GM21576 (cell line): ENCODE results near the gene CAVIN1.
"Not testable (repeated sequence)": the region's sequence is repeated elsewhere in the genome, so short reads cannot be mapped to it uniquely, and the experiment has no call there.

Experiments used
- ATAC-seq: cut with Tn5 transposase; IDR thresholded peaks from one replicate; pipeline ENCODE4 v1.9.1; 2021; ENCODE audit warnings: mild to moderate bottlenecking, moderate library complexity; ENCODE audit not compliant: unreplicated experiment

Gene CAVIN1

DNA sequence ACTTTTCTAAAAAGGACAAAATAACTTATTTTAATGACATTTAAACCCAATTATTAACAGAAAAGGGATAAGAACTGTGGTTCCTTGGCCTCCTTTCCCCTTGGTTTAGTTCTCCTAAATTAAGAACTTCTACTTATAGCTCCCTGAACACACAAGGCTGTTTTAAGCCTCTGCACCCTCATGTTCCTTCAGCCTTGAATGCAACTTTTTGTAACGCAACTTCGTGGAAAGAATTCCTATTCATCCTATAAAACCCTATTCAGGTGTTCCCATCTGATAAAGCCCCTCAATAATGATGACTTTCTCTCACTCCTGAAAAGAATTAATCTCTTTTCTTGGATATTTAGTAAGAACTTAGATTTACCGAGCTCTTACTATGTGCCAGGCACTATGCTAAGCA lies 41.2 kb downstream of the CAVIN1 start:
- no peak for ATAC-seq

DNA sequence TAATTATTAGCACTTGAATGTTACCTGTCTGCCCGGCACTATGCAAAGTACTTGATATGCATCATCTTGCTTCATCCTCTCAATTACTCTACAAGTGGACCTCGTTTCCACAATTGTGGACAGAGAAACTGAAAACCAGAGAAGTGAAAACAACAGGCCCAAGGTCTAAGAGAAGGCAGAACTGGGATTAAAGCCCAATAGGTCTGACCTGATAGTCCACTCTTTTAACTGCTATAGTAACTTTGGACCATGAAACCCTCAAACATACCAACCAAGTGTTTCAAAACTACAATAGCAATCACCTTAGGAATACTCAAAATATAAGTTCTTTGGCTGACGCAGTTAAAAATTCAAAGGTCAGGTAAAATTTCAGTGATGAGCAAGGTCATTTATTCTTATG lies 42.1 kb downstream of the CAVIN1 start:
- ATAC-seq: no peak

DNA sequence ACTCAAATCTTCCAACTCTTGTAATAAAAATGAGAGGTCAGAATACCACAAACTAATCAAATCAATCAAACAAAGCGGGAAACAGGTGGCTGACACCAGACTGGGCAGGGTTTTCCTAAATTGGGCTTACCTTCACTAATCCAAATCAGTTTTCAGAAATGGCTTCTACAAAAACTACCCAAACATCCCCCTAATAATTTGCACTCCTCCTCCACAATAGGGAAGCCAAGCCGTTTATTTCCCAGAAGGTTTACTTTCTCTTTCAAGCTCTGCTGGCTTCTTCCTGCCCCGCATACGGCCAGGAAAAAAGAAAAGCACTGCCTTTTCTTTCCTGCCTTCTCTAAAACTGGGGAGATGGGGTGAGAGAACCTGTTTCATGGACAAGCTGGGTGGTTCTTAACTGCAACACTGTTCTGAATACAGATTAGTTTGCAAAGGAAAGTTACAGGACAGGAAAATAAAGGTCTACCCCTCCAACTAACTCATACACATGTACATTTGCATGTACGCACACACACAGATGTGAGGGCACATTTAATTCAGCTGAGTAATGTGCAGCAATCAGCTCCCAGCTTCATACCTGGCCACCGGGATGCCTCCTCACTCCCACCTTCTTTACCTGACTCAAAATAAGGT lies 44.0 kb downstream of the CAVIN1 start:
- no peak for ATAC-seq

DNA sequence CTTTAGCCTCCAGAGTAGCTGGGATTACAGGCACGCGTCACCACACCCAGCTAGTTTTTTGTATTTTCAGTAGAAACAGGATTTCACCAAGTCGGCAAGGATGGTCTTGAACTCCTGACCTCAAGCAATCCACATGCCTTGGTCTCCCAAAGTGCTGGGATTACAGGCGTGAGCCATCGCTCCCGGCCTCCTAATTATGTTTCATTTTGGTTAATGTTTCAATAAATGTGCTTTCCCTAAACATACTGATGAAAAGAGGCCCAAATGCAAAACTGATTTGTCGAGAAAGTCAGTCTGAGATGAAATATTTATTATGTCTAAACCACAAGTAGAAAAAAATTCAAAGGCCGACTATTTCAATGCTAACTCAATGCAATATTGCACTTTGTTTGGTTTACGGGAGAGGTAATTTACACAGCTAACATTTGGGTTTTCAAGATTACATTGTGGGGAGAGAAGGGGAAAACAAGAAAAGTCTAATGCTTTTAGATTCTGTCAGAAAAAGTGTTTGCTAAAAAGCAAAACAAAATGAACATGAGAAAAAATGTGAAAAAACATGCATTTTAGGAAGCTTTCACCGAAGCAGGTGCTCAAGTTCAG lies 44.6 kb downstream of the CAVIN1 start:
- no peak for ATAC-seq

DNA sequence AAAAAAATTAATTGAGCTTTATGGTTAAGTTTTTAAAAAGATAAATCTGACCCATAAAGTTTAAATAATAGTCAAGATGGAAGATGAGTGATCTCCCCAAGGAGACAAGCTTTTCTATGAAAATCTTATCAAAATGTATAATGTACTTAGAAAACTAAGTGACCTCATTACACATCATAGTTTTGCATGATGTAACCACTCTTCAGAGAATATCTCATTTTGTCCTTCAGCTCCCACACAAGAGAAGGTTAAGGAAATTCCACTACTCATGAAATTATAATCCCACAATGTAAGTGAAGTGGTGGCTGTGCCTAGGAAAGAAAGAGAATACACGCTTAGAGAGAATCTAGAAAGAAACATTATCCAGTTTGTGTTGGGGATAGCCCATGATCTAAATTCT lies 49.2 kb downstream of the CAVIN1 start:
- no peak for ATAC-seq

DNA sequence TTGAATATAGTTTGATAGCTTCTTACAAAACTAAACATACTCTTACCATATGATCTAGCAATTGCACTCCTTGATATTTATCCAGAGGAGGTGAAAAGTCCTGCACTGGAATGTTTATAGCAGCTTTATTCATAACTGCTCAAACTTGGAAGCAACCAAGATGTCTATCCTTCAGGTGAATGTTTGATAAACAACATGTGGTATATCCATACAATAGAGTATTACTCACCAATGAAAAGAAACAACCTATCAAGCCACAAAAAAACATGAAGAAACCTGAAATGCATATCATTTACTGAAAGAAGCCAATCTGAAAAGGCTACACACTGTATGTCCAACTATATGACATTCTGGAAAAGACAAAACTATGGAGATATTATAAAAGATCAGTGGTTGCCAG lies 50.9 kb downstream of the CAVIN1 start:
- ATAC-seq: no peak

DNA sequence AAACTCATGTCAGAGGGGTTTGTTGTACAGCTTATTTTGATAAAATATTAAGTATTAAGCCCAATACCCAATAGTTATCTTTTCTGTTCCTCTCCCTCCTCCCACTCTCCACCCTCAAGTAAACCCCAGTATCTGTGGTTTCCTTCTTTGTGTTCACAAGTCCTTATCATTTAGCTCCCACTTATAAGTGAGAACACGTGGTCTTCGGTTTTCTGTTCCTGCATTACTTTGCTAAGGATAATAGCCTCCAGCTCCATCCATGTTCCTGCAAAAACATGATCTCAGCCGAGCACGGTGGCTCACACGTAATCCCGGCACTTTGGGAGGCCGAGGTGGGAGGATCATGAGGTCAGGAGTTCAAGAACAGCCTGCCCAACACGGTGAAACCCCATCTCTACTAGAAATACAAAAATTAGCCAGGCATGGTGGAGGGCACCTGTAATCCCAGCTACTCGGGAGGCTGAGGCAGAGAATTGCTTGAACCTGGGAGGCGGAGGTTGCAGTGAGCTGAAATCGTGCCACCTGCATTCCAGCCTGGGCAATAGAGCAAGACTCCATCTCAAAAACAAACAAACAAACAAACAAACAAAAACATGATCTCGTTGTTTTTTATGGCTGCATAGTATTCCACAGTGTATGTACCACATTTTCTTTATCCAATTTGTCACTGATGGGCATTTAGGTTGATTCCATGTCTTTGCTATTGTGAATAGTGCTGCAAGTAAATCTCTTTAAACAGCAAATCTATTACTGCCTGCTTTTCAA lies 54.1 kb downstream of the CAVIN1 start:
- not testable (repeated sequence) for ATAC-seq

DNA sequence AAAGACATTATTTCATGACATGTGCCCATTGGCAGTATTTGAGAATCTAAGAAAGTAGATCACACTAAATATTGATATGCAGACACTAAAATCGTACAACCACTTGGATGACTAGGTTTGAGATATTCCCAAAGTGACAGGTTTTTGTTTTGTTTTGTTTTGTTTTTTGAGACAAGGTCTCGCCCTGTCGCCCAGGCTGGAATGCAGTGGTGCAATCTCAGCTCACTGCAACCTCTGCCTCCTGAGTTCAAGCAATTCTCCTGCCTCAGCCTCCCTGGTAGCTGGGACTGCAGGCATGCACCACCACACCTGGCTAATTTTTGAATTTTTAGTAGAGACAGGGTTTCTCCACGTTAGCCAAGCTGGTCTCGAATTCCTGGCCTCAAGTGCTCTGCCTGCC lies 54.7 kb downstream of the CAVIN1 start:
- ATAC-seq: not testable (repeated sequence)

DNA sequence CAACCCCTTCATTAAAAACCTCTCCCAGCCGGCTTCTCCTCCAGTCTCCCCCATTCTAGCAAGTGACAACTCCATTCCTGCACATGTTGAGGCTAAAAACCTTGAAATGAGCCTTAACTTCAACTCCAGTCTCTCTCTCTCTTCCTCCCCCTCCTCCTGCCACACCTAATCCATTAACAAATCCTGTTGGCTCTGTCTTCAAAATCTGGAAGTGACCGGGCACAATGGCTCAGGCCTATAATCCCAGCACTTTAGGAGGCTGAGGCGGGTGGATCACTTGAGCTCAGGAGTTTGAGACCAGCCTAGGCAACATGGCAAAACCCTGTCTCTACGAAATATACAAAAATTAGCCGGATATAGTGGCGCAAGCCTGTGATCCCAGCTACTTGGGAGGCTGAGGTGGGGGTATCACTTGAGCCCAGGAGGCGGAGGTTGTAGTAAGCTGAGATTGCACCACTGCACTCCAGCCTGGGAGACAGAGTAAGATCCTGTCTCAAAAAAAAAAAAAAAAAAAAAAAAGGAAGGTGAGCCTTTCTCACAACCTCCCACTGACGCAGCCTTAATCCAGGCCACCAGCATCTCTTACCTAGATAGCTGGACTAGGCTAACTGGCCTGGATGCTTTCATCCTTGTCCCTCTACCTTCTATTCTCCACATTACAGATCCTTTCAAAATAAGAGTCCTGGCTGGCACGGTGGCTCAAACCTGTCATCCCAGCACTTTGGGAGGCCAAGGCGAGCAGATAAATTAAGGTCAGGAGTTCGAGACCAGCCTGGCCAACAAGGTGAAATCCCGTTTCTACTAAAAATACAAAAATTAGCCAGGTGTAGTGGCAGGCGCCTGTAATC lies 56.7 kb downstream of the CAVIN1 start:
- ATAC-seq: not testable (repeated sequence)

DNA sequence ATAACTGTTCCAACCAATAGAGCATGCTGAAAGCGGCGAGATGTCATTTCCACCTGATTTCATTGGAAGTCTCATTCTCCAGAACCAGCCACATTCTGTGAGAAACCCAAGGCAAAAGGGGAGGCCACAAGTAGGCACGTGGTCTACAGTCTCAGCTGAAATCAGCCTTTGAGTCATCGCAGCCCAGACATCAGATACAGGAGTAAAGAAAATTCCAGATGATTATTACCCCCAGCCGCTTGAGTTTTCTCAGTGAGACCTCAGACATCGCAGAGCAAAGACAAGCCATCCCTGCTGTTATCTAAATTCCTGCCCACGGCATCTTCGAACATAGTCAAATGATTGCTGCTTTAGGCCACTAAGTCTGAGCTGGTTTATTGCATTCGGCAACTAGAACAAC lies 57.9 kb downstream of the CAVIN1 start:
- no peak for ATAC-seq

DNA sequence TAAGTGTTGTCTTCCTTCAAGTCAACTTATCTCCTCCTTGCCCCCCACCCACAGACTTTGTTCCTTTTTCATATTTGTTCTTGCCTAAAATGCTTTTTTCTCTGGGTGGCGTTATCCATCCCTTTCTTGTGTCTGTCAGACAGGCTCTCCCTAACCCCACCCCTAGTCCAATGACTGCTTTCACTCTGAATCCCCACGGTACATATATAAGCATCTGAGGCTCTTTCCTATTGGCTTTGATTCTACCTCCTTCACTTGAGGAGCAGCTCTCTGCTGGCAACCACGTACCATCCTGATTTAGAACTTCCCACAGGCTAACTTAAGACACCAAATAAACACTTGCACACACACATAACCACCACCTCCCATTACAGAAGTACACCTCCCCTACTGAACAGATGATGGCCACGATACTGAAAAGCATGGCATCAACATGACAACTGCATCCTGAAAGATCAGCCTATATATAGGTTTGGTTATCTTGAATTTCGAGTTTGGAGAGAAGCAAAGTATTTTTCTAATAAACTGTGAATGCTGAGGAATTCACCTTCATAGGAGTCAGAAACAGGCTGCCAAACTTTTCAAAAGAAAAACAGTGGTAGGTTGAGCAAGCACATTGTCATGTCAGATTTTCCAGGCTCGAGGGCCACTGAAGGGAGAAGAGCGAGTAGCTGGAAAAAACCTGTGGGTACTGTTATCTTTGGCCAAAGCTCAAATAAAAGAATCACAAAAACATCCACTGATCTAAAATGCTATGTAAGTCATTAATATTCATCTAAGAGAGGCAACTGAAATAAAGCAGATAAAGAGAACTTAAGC lies 59.1 kb downstream of the CAVIN1 start:
- no peak for ATAC-seq

DNA sequence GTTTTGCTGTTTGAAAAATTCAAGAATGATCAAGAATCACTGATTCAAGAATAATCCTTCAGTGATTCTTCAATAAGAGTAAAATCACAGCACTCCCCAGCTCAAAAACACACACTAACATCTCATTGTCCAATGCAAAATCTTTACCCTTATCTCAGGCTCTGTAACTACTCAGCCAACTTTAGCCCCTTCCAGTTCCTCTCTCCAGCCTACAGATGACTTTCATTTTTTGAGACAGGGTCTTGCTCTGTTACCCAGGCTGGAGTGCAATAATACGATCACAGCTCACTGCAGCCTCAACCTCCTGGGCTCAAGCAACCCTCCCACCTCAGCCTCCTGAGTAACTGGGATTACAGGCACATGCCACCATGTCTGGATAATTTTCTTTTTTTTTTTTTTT lies 59.8 kb downstream of the CAVIN1 start:
- no peak for ATAC-seq

DNA sequence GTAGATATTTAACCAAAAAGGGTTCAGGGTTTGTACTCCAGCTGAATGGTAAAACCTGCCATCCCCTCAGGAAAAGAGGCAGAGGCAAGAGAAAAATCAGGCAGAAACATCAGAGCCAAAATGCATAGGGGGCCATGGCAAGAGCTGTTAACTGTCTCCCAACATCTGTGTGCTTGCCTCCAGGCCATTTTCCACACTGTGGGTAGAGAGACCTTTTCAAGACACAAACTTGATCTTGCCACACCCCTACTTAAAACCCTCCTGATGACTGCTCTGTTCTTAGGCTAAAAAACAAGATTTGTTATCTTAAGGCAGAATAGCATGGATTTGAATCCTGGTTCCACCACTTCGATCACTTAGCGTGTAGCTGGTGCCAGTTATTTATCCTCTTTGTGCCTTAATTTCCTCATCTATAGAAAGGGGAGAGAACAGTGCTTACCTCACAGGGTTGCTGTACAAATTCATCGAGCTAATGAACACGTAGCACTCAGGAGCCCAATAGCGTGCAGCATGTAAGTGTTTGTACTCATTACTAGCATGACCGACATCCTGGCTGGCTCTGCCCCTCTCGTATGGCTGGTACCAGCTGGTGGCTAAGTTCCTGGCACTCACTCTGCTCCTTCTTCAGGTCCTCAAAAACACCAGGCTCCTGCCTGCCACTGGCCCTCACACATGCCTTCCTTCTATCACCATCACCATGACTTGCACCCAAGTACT lies 60.7 kb downstream of the CAVIN1 start:
- ATAC-seq: no peak

DNA sequence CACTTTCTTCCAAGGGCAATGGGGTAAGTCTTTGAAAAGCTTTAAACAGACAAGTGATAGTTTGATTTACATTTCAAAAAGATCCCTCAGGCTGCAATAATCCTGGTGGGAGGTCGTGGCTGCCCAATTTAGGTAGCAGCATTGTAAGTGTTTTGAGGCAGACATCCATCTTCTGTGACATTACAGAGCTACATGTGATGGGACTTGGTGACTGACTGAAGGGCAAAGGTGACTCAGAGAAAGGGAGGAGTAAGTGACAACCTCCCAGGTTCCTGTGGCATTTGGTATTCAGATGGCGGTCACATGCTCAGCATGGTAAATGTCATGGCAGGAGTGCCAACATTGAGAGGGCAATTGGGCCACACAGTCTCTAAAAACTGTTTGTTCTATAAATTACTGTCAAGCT lies 61.3 kb downstream of the CAVIN1 start:
- no peak for ATAC-seq

DNA sequence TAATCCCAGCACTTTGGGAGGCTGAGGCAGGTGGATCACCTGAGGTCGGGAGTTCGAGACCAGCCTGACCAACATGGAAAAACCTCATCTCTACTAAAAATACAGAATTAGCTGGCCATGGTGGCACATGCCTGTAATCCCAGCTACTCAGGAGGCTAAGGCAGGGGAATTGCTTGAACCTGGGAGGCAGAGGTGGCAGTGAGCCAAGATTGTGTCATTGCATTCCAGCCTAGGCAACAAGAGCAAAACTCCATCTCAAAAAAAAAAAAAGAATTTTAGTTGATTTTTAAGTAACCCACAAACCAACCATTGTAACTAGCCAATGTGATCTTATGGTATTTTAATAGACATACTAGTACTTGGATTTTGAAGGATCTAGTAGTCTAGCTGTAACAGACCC lies 62.7 kb downstream of the CAVIN1 start:
- not testable (repeated sequence) for ATAC-seq

DNA sequence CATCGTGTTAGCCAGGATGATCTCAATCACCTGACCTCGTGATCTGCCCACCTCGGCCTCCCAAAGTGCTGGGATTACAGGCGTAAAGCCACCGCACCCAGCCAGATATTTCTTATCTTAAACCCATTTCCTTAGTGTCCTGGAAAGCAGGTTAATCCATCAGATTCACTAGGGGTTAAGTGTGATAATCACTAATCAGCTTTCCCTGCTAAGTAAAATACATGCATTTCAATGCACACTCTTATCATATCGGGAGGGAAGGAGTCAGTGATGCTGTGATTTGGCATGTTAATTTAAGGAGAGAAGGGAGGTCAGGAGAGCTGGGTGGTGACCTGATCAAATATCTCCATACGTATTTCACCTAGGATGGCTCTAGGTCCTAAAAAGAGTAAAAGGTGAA lies 63.9 kb downstream of the CAVIN1 start:
- ATAC-seq: no peak

DNA sequence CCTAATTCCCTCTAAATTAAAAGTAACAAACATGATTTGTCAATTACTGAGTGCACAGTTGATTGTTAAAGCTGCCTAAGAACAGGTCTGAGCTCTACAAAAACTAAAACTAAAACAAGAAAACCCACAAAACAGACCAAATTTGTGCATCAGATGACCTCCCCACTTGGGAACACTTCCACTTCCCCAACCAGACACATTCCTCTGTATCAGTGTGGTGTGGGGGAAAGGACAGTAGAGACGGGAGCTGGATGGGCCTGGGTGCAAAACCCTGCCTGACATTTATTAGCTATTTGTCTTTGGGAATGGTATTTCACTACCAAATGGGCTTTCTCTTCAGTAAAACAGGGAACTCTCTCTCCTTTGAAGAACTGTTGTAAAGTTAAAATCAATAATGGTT lies 64.6 kb downstream of the CAVIN1 start:
- ATAC-seq: no peak

DNA sequence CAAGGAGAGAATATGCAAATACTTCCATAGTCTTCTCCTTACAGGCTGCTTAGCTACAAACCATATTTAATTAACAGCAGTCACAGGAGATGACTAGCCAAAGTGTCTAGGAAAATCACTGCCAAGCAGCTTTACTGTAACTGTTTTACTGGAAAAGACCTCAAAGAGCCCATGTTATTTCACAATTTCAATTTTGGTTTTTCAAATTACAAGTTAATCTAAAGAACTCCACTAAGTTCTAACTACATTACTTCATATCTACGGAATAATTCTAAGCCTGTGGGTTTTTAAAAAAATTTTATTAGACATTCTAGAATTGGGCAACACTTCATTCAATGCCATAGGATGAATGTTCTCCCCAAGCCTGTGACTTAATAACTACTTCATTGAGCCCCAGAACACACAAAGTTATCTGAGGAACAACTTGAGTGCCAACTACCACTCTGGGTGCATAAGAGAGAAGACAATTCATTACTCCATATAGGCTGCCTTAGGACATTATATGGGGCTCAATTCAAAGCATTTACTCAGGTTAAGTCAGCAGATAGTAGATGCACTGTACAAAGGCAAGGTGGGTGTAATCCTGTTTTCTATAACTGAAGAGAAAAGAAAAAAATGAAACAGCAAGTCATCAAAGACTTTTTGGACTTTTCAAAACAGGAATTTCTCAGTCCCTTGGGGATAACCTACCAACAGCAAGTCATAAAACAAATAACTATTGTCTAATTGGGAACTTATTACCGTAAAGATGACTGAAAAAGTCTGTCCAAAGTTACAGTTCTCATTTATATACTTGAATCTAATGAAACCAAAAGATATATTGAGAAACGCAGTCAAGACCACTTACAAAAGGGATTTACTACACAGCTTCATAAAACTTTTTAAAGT lies 67.9 kb downstream of the CAVIN1 start:
- no peak for ATAC-seq
